Esophagus muscularis mucosa (tissue), 4 donors: ENCODE results near the gene ZC2HC1C.

Experiments used
- CTCF ChIP-seq, 3 experiments: fragments of 200-600 bp in 2 of 3; fragments of 450-650 bp in 1 of 3; sonication (generic) in 2 of 3; IDR thresholded peaks; one replicate each; pipeline ENCODE4 v1.5.1; 2017 to 2019; ENCODE audit warnings: antibody characterized with exemption in 3 of 3, mild to moderate bottlenecking in 2 of 3, moderate library complexity in 1 of 3
- EP300 ChIP-seq: sonication (generic); formaldehyde crosslinking; IDR thresholded peaks from one replicate; pipeline ENCODE4 v1.6.1; 2017; ENCODE audit warnings: antibody characterized with exemption
- POLR2A ChIP-seq: fragments of 450-650 bp; IDR thresholded peaks from one replicate; pipeline ENCODE4 v1.6.1; 2017; ENCODE audit warnings: antibody characterized with exemption, moderate library complexity, mild to moderate bottlenecking, low read depth
- POLR2AphosphoS5 ChIP-seq, 2 donors: sonication (generic); formaldehyde crosslinking; IDR thresholded peaks; one replicate each; pipeline ENCODE4 v1.6.1; 2017; ENCODE audit warnings: antibody characterized with exemption in 2 of 2

DNA sequence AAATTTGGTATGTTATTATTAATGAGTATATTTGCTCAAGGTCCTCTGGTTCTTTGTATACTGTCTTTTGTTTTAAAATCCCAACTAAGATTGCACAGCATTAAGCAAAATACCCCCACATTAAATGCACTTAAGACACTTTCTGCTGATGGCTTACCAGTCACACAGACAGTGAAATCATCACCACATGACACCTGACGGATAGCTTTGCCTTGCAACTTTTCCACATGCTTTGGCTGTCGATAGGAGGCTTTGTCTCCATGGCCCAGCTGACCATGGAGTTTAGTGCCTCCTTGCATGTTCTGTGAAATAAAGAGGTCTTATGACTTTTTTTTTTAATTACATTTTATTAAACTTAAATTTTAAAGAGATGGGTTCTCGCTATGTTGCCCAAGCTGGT, 37.7 kb downstream of the ZC2HC1C start:
- no peak for TF ChIP-seq POLR2AphosphoS5 (IDR thresholded peaks at IDR 0.05)
- TF ChIP-seq EP300 = no peak
- TF ChIP-seq CTCF (IDR thresholded peaks at IDR 0.05) = no peak
- no peak for TF ChIP-seq POLR2A
